Activated T-cell treated with anti-CD3 and anti-CD28 coated beads, Interleukin-2, amount 50 U/mL, for 4 hours (primary cell): ENCODE results near the gene SSNA1. TPM values are rescaled to one million over a fixed set of nuclear protein-coding genes. Genes with fewer than 3 reads are reported as not detected.

Source experiments
- ATAC-seq, 2 donors: fragments of 200-7000 bp; cut with Tn5 transposase; one replicate each; pipeline ENCODE4 v1.10.0; 2021
- DNase-seq: peaks from one replicate; pipeline ENCODE4 v3.0.0-alpha.2; 2020
- H3K27me3 Mint-ChIP-seq: one replicate; pipeline ENCODE4 v1.8.0; 2021; ENCODE audit warnings: low read depth, mixed read lengths
- H3K36me3 Mint-ChIP-seq: one replicate; pipeline ENCODE4 v1.8.0; 2022; ENCODE audit warnings: mixed read lengths; ENCODE audit not compliant: insufficient read depth
- H3K4me1 Mint-ChIP-seq: one replicate; pipeline ENCODE4 v1.8.0; 2021; ENCODE audit warnings: low read depth, mixed read lengths
- H3K4me3 Mint-ChIP-seq: one replicate; pipeline ENCODE4 v1.8.0; 2021; ENCODE audit warnings: mild to moderate bottlenecking, moderate library complexity, mixed read lengths
- H3K9me3 Mint-ChIP-seq: one replicate; pipeline ENCODE4 v1.8.0; 2021; ENCODE audit warnings: mixed read lengths
- total RNA-seq, 3 donors: library from RNA; stranded (reverse); gene quantifications; one replicate each; pipeline ENCODE4 v1.2.1, GENCODE V29; 2021

SSNA1 gene
- total RNA-seq, 3 donors from 2014 or later = 144 to 156 (median 150) TPM

- Mint-ChIP-seq H3K36me3 (peaks cover 12% of the 10 kb centered on the region), H3K4me3 (peak within 1 kb of the TSS; percentile 95), H3K27me3 (no peaks in the 10 kb centered on the region), H3K9me3 (no peaks in the 10 kb centered on the region), H3K4me1 (peaks cover 36% of the 10 kb centered on the region)
- ATAC-seq (peak; percentile 63 to 64), DNase-seq (peak; percentile 91)
Measured at GRCh38 chr9:137205126-137206069, 16.9 kb downstream of the SSNA1 start, which contains the start of the genes NDOR1 and TMEM203. Gene NDOR1, plus strand, starts transcription at chr9:137205700. Its CDS starts 78 bp downstream, at chr9:137205778. Gene TMEM203, minus strand, starts transcription at chr9:137205648. Its CDS starts 234 bp downstream, at chr9:137205414.

- ATAC-seq = no peak
- peak overlapping the region; percentile 95 for H3K4me3 Mint-ChIP-seq
- DNase-seq = no peak
- H3K27me3 Mint-ChIP-seq = no peaks in the 10 kb centered on the region
- H3K36me3 Mint-ChIP-seq = peaks cover 12% of the 10 kb centered on the region
- no peaks in the 10 kb centered on the region for H3K9me3 Mint-ChIP-seq
- H3K4me1 Mint-ChIP-seq = peaks cover 33% of the 10 kb centered on the region
Measured at GRCh38 chr9:137206602-137207001, 18.1 kb downstream of the SSNA1 start.

GRCh38 chr9:137211532-137211931, 23.1 kb downstream of the SSNA1 start:
- no peaks in the 10 kb centered on the region for H3K9me3 Mint-ChIP-seq
- peaks cover 13% of the 10 kb centered on the region for H3K36me3 Mint-ChIP-seq
- no peak for DNase-seq
- no peaks in the 10 kb centered on the region for H3K27me3 Mint-ChIP-seq
- no peak for ATAC-seq
- no peak overlapping the region for H3K4me3 Mint-ChIP-seq
- H3K4me1 Mint-ChIP-seq = peaks cover 11% of the 10 kb centered on the region

GRCh38 chr9:137212520-137212919, 24.0 kb downstream of the SSNA1 start:
- H3K9me3 Mint-ChIP-seq = no peaks in the 10 kb centered on the region
- no peak for ATAC-seq
- peaks cover 7% of the 10 kb centered on the region for H3K36me3 Mint-ChIP-seq

GRCh38 chr9:137213160-137214060, 24.9 kb downstream of the SSNA1 start:
- ATAC-seq = no peak
- Mint-ChIP-seq H3K27me3 (no peaks in the 10 kb centered on the region), H3K9me3 (no peaks in the 10 kb centered on the region), H3K4me1 (no peaks in the 10 kb centered on the region), H3K36me3 (peaks cover 6% of the 10 kb centered on the region), H3K4me3 (no peak overlapping the region)
- no peak for DNase-seq

More at GRCh38 chr9:137212520-137212919, 24.0 kb downstream of the SSNA1 start:
- no peak for DNase-seq
- H3K27me3 Mint-ChIP-seq = no peaks in the 10 kb centered on the region
- H3K4me3 Mint-ChIP-seq = no peak overlapping the region
- peaks cover 1% of the 10 kb centered on the region for H3K4me1 Mint-ChIP-seq

GRCh38 chr9:137214620-137215019, 26.1 kb downstream of the SSNA1 start:
- Mint-ChIP-seq H3K4me1 (no peaks in the 10 kb centered on the region), H3K9me3 (no peaks in the 10 kb centered on the region), H3K27me3 (no peaks in the 10 kb centered on the region), H3K4me3 (no peak overlapping the region), H3K36me3 (peaks cover 2% of the 10 kb centered on the region)
- DNase-seq = no peak
- ATAC-seq = no peak

- no peak for ATAC-seq
- Mint-ChIP-seq H3K9me3 (no peaks in the 10 kb centered on the region), H3K4me3 (no peak overlapping the region)
Measured at GRCh38 chr9:137215196-137215986, 26.9 kb downstream of the SSNA1 start.

GRCh38 chr9:137216188-137216965, 27.9 kb downstream of the SSNA1 start:
- Mint-ChIP-seq H3K4me3 (no peak overlapping the region), H3K9me3 (no peaks in the 10 kb centered on the region), H3K27me3 (no peaks in the 10 kb centered on the region), H3K36me3 (peaks cover 2% of the 10 kb centered on the region), H3K4me1 (no peaks in the 10 kb centered on the region)
- ATAC-seq (no peak), DNase-seq (no peak)

More at GRCh38 chr9:137215196-137215986, 26.9 kb downstream of the SSNA1 start:
- no peaks in the 10 kb centered on the region for H3K27me3 Mint-ChIP-seq
- no peaks in the 10 kb centered on the region for H3K4me1 Mint-ChIP-seq
- no peak for DNase-seq
- peaks cover 2% of the 10 kb centered on the region for H3K36me3 Mint-ChIP-seq

GRCh38 chr9:137217276-137218211, 29.1 kb downstream of the SSNA1 start:
- no peaks in the 10 kb centered on the region for H3K27me3 Mint-ChIP-seq
- H3K4me1 Mint-ChIP-seq = no peaks in the 10 kb centered on the region
- no peak for ATAC-seq
- H3K9me3 Mint-ChIP-seq = no peaks in the 10 kb centered on the region
- H3K36me3 Mint-ChIP-seq = peaks cover 2% of the 10 kb centered on the region
- no peak overlapping the region for H3K4me3 Mint-ChIP-seq
- DNase-seq = no peak

- peaks cover 2% of the 10 kb centered on the region for H3K4me1 Mint-ChIP-seq
- no peak overlapping the region for H3K4me3 Mint-ChIP-seq
- ATAC-seq (no peak), DNase-seq (no peak)
- H3K36me3 Mint-ChIP-seq = peaks cover 2% of the 10 kb centered on the region
- no peaks in the 10 kb centered on the region for H3K9me3 Mint-ChIP-seq
- H3K27me3 Mint-ChIP-seq = no peaks in the 10 kb centered on the region
Measured at GRCh38 chr9:137218212-137218753, 29.8 kb downstream of the SSNA1 start.

- H3K36me3 Mint-ChIP-seq = peaks cover 2% of the 10 kb centered on the region
- H3K4me3 Mint-ChIP-seq = no peak overlapping the region
- no peaks in the 10 kb centered on the region for H3K9me3 Mint-ChIP-seq
- peaks cover 2% of the 10 kb centered on the region for H3K4me1 Mint-ChIP-seq
- no peaks in the 10 kb centered on the region for H3K27me3 Mint-ChIP-seq
- DNase-seq = no peak
- no peak for ATAC-seq
Measured at GRCh38 chr9:137218754-137219271, 30.3 kb downstream of the SSNA1 start.

- DNase-seq = no peak
- Mint-ChIP-seq H3K4me1 (peaks cover 5% of the 10 kb centered on the region), H3K36me3 (peaks cover 2% of the 10 kb centered on the region), H3K9me3 (no peaks in the 10 kb centered on the region), H3K27me3 (no peaks in the 10 kb centered on the region), H3K4me3 (no peak overlapping the region)
- ATAC-seq = no peak
Measured at GRCh38 chr9:137219757-137220316, 31.4 kb downstream of the SSNA1 start.
